GM12892 (cell line): ENCODE results near the gene VWA3A.

Experiments
- POLR2A ChIP-seq: IDR thresholded peaks from 2 replicates; pipeline ENCODE4 v1.6.1; 2011; ENCODE audit warnings: low read depth, low read length, control low read depth
- POLR2AphosphoS5 ChIP-seq: IDR thresholded peaks from 2 replicates; pipeline ENCODE4 v1.6.1; 2011; ENCODE audit warnings: low read depth, low read length, control low read depth
- TAF1 ChIP-seq: IDR thresholded peaks from 2 replicates; pipeline ENCODE4 v1.6.1; 2011; ENCODE audit warnings: low read depth, mild to moderate bottlenecking, control low read depth, low read length, borderline replicate concordance

- TF ChIP-seq POLR2A (no peak), POLR2AphosphoS5 (no peak), TAF1 (no peak)
These were observed 3.7 kb upstream of the VWA3A start for GRCh38 chr16:22088642-22089041.
